Ishikawa (cell line): ENCODE results near the gene ASTN2.

ENCODE experiments used
- CEBPB ChIP-seq: IDR thresholded peaks from 2 replicates; pipeline ENCODE4 v1.6.1; 2012
- CREB1 ChIP-seq: IDR thresholded peaks from 2 replicates; pipeline ENCODE4 v1.6.1; 2012; ENCODE audit warnings: low read depth
- EGR1 ChIP-seq: IDR thresholded peaks from 2 replicates; pipeline ENCODE4 v1.6.1; 2012
- EP300 ChIP-seq: IDR thresholded peaks from 2 replicates; pipeline ENCODE4 v1.6.1; 2012; ENCODE audit warnings: borderline replicate concordance
- MAX ChIP-seq: IDR thresholded peaks from 2 replicates; pipeline ENCODE4 v1.6.1; 2012
- NFIC ChIP-seq: IDR thresholded peaks from 2 replicates; pipeline ENCODE4 v1.6.1; 2012
- RAD21 ChIP-seq: IDR thresholded peaks from 2 replicates; pipeline ENCODE4 v1.6.1; 2012; ENCODE audit warnings: low read depth
- REST ChIP-seq: IDR thresholded peaks from 2 replicates; pipeline ENCODE4 v1.6.1; 2012; ENCODE audit warnings: low read depth, mild to moderate bottlenecking
- TAF1 ChIP-seq: IDR thresholded peaks from 2 replicates; pipeline ENCODE4 v1.6.1; 2012; ENCODE audit warnings: low read depth, mild to moderate bottlenecking
- USF1 ChIP-seq: IDR thresholded peaks from 2 replicates; pipeline ENCODE4 v1.6.1; 2012
- YY1 ChIP-seq: IDR thresholded peaks from 2 replicates; pipeline ENCODE4 v1.6.1; 2012; ENCODE audit warnings: low read depth
- ZBTB7A ChIP-seq: IDR thresholded peaks from 2 replicates; pipeline ENCODE4 v1.6.1; 2012; ENCODE audit warnings: low read depth

- TF ChIP-seq USF1 (no peak), CREB1 (no peak), CEBPB (no peak), YY1 (no peak), RAD21 (no peak), ZBTB7A (no peak), MAX (no peak), TAF1 (no peak), NFIC (no peak), REST (no peak), EP300 (no peak), EGR1 (no peak)
Observed at GRCh38 chr9:116382053-116382452, 1032.8 kb downstream of the ASTN2 start.
